Endothelial cell of umbilical vein (primary cell): ENCODE measurements around the gene PLAAT2. TPM values are rescaled to one million over a fixed set of nuclear protein-coding genes. Genes with fewer than 3 reads are reported as not detected.

Experiments
- BruUV-seq: library from RNA; stranded (reverse); fragments of 400-500 nt; replicated peaks from 2 replicates; lab custom pipeline; 2021; lab: Mats Ljungman, UMichigan
- CTCF ChIA-PET: fragments of 300-600, 350-600 bp; sonication (Branson Sonifier 250); formaldehyde crosslinking; loops from one replicate; lab custom pipeline; 2021; ENCODE audit warnings: antibody characterized with exemption, inconsistent platforms; lab: Charles Lee
- POLR2A ChIA-PET: fragments of 300-600, 350-600 bp; sonication (Branson Sonifier 250); formaldehyde crosslinking; loops from one replicate; lab custom pipeline; 2021; ENCODE audit warnings: antibody characterized with exemption, inconsistent platforms; lab: Charles Lee
- DNase-seq: peaks from one replicate; pipeline ENCODE4 v3.0.0-alpha.2; 2011; ENCODE audit warnings: low read depth, low spot score
- FAIRE-seq: peaks from 2 replicates; lab custom pipeline; 2011; peaks lifted over from hg19 to GRCh38; lab: Jason Lieb, UNC
- H2AFZ ChIP-seq: 2 replicates; pipeline ENCODE4 v1.6.0; 2012; ENCODE audit warnings: low read depth, low read length, control low read depth, inconsistent platforms
- H3K27ac ChIP-seq: 2 replicates; pipeline ENCODE4 v1.5.1; 2011; ENCODE audit warnings: low read depth, mild to moderate bottlenecking, control low read depth, low read length, moderate library complexity; ENCODE audit not compliant: insufficient read depth
- H3K27me3 ChIP-seq, 2 experiments: 2 replicates each; pipeline versions ENCODE4 v1.6.0 to v1.6.1; 2011; ENCODE audit warnings: low read length in 2 of 2, mixed read lengths in 1 of 2; ENCODE audit not compliant: control insufficient read depth in 2 of 2, insufficient read depth in 2 of 2
- H3K36me3 ChIP-seq, 2 experiments: 2 replicates in 1 of 2; 3 replicates in 1 of 2; pipeline ENCODE4 v1.5.1; 2011; ENCODE audit warnings: low read length in 2 of 2, mild to moderate bottlenecking in 1 of 2, moderate library complexity in 1 of 2; ENCODE audit not compliant: control insufficient read depth in 2 of 2, insufficient read depth in 2 of 2; ENCODE audit errors: extremely low read depth in 1 of 2
- H3K4me1 ChIP-seq: 3 replicates; pipeline ENCODE4 v1.5.1; 2011; ENCODE audit warnings: mild to moderate bottlenecking, low read length; ENCODE audit not compliant: control insufficient read depth, insufficient read depth; ENCODE audit errors: extremely low read depth
- H3K4me2 ChIP-seq: 2 replicates; pipeline ENCODE4 v1.6.1; 2011; ENCODE audit warnings: low read length, control low read depth, mixed read lengths; ENCODE audit not compliant: insufficient read depth
- H3K4me3 ChIP-seq, 3 experiments: fragments of 200-600 bp in 1 of 3; sonication (generic), shearing (Covaris generic) in 1 of 3; replicated peaks in 1 of 3; 2 replicates each; pipeline ENCODE4 v1.5.1; 2011 to 2016; ENCODE audit warnings: control low read depth in 3 of 3, low read length in 3 of 3, mild to moderate bottlenecking in 2 of 3, inconsistent platforms in 1 of 3, low read depth in 1 of 3, moderate library complexity in 1 of 3; ENCODE audit not compliant: insufficient read depth in 1 of 3
- H3K79me2 ChIP-seq: 2 replicates; pipeline ENCODE4 v1.6.0; 2012; ENCODE audit warnings: low read length, inconsistent platforms; ENCODE audit not compliant: control insufficient read depth, insufficient read depth
- H3K9ac ChIP-seq: replicated peaks from 2 replicates; pipeline ENCODE3; 2011; ENCODE audit warnings: low read length, control low read depth; ENCODE audit not compliant: insufficient read depth; ENCODE audit errors: extremely low read depth
- H3K9me1 ChIP-seq: replicated peaks from 3 replicates; pipeline ENCODE4 v1.6.0; 2011; ENCODE audit warnings: mild to moderate bottlenecking, low read length; ENCODE audit not compliant: control insufficient read depth, insufficient read depth; ENCODE audit errors: extremely low read depth
- H3K9me3 ChIP-seq: replicated peaks from 2 replicates; pipeline ENCODE4 v1.5.1; 2012; ENCODE audit warnings: low read length, inconsistent platforms; ENCODE audit not compliant: control insufficient read depth, insufficient read depth
- H4K20me1 ChIP-seq: replicated peaks from 2 replicates; pipeline ENCODE3; 2011; ENCODE audit warnings: mild to moderate bottlenecking, low read length; ENCODE audit not compliant: control insufficient read depth, insufficient read depth; ENCODE audit errors: extremely low read depth
- CTCF ChIP-seq, 2 donors: IDR thresholded peaks; 1 replicate in 1 of 2; 2 replicates in 1 of 2; pipeline ENCODE4 v1.5.1; 2011; ENCODE audit warnings: low read length in 2 of 2, mild to moderate bottlenecking in 2 of 2, moderate library complexity in 2 of 2, control low read depth in 1 of 2, inconsistent platforms in 1 of 2, low read depth in 1 of 2; ENCODE audit not compliant: insufficient read depth in 1 of 2; ENCODE audit errors: extremely low read depth in 1 of 2
- EZH2 ChIP-seq: IDR thresholded peaks from 2 replicates; pipeline ENCODE4 v1.6.1; 2012; ENCODE audit warnings: borderline replicate concordance, low read depth, mild to moderate bottlenecking, moderate library complexity, low read length, inconsistent platforms; ENCODE audit not compliant: severe bottlenecking
- FOS ChIP-seq: IDR thresholded peaks from 2 replicates; pipeline ENCODE4 v1.6.1; 2011; ENCODE audit warnings: mild to moderate bottlenecking, low read length, moderate library complexity, borderline replicate concordance; ENCODE audit not compliant: insufficient read depth
- GATA2 ChIP-seq: IDR thresholded peaks from 2 replicates; pipeline ENCODE4 v1.7.0; 2011; ENCODE audit warnings: low read depth, mild to moderate bottlenecking, moderate library complexity, mixed read lengths, low read length; ENCODE audit not compliant: insufficient read length, insufficient read depth
- JUN ChIP-seq: IDR thresholded peaks from 2 replicates; pipeline ENCODE4 v1.6.1; 2011; ENCODE audit warnings: borderline replicate concordance, low read depth; ENCODE audit not compliant: insufficient read length, insufficient read depth
- MAX ChIP-seq: IDR thresholded peaks from 2 replicates; pipeline ENCODE4 v1.6.1; 2011; ENCODE audit not compliant: insufficient read depth, insufficient read length
- MYC ChIP-seq: IDR thresholded peaks from one replicate; pipeline ENCODE4 v1.6.1; 2011; ENCODE audit warnings: mild to moderate bottlenecking, low read depth, low read length
- POLR2A ChIP-seq: IDR thresholded peaks from 2 replicates; pipeline ENCODE4 v1.6.1; 2012; ENCODE audit warnings: low read depth, mild to moderate bottlenecking, control low read depth, low read length
- POLR2AphosphoS5 ChIP-seq: IDR thresholded peaks from 2 replicates; pipeline ENCODE4 v1.6.1; 2012; ENCODE audit warnings: low read depth, mild to moderate bottlenecking, control low read depth, low read length, moderate library complexity; ENCODE audit not compliant: insufficient read depth
- dilution Hi-C: fragments of 300-500 bp; cut with MboI; formaldehyde crosslinking; loops from one replicate; pipeline ENCODE4 v1.15.0; 2019; ENCODE audit warnings: low sequenced_read_pairs; ENCODE audit not compliant: extremely low pct_ligation_motif_present
- intact Hi-C: fragments of 100-400 bp; cut with micrococcal nuclease; formaldehyde crosslinking; loops from one replicate; pipeline ENCODE4 v1.10.0; 2022
- polyA plus RNA-seq, 4 experiments: library from polyadenylated mRNA; depleted of rRNA in 3 of 4; stranded (reverse) in 3 of 4; unstranded in 1 of 4; fragments of >200 nt; gene quantifications; 2 replicates each; pipeline versions ENCODE4 v1.2.1 to v1.2.3, GENCODE V29; 2011 to 2012; ENCODE audit warnings: missing spikeins in 1 of 4
- total RNA-seq: library from RNA; stranded (reverse); gene quantifications from 2 replicates; pipeline ENCODE4 v1.2.3, GENCODE V29; 2021

PLAAT2 gene
- total and polyA plus RNA-seq, 2 donors (not counting 3 experiments of a cell fraction or from before 2014, with no cell fraction given): 0.40 TPM; not detected in 1

- FAIRE-seq (no peak), DNase-seq (no peak)
- no peak overlapping the region for H2AFZ ChIP-seq
- no peaks in the 10 kb centered on the region for H4K20me1 ChIP-seq
- no TSS peak for BruUV-seq
- intact Hi-C loops: no loop called here
- H3K36me3 ChIP-seq: no peaks in the 10 kb centered on the region
- H3K9me3 ChIP-seq: no peaks in the 10 kb centered on the region
- ChIA-PET POLR2A (no interaction called here), CTCF (no interaction called here)
- no peak overlapping the region for H3K9ac ChIP-seq
- H3K4me1 ChIP-seq: no peaks in the 10 kb centered on the region
- peaks cover 0 to 5% of the 10 kb centered on the region in 2 experiments for H3K27me3 ChIP-seq
- no peaks in the 10 kb centered on the region for H3K9me1 ChIP-seq
- no peak for TF ChIP-seq POLR2AphosphoS5
- no peak for TF ChIP-seq GATA2
- no peak for TF ChIP-seq MAX
- TF ChIP-seq JUN: no peak
- no peak for TF ChIP-seq POLR2A
- TF ChIP-seq MYC: no peak
- TF ChIP-seq FOS: no peak
- no peak for TF ChIP-seq EZH2
- TF ChIP-seq CTCF (IDR thresholded peaks at IDR 0.05; ENCODE audit: extremely low read depth in 1 of 2, insufficient read depth in 1 of 2, low read depth in 1 of 2, low read length in 2 of 2): no peak
- dilution Hi-C loops: no loop called here
- no peak overlapping the region for H3K4me2 ChIP-seq
- H3K27ac ChIP-seq: no peak overlapping the region
- H3K79me2 ChIP-seq: no peaks in the 10 kb centered on the region
- no peak overlapping the region for H3K4me3 ChIP-seq
Observed at GRCh38 chr11:63557570-63557969, 5.6 kb downstream of the PLAAT2 start.
